ENCODE measurements around the gene DUSP9.
"Not testable (repeated sequence)": the region's sequence is repeated elsewhere in the genome, so short reads cannot be mapped to it uniquely, and the experiment has no call there.

DUSP9 gene

GRCh38 chrX:153646620-153647373 lies at the start of gene DUSP9:
Gene DUSP9 (plus strand): TSS chrX:153647203. CDS start chrX:153647954, 751 bp downstream.
- DNase-seq = no peak

- peak; percentile 11 for DNase-seq
Observed at GRCh38 chrX:153598541-153599191, 48.3 kb upstream of the DUSP9 start, which contains the start of gene CCNQ. Gene CCNQ (minus strand): TSS chrX:153599139. CDS start chrX:153599073, 66 bp downstream.

GRCh38 chrX:153599192-153600031 lies 47.6 kb upstream of the DUSP9 start:
- DNase-seq = peak; percentile 85

GRCh38 chrX:153600032-153600373 lies 47.0 kb upstream of the DUSP9 start:
- peak; percentile 6 for DNase-seq

- no peak for DNase-seq
Observed at GRCh38 chrX:153600921-153601320, 46.1 kb upstream of the DUSP9 start.

GRCh38 chrX:153601511-153602110 lies 45.4 kb upstream of the DUSP9 start:
- no peak for DNase-seq

GRCh38 chrX:153602601-153603000 lies 44.4 kb upstream of the DUSP9 start:
- no peak for DNase-seq

GRCh38 chrX:153603131-153603656 lies 43.8 kb upstream of the DUSP9 start:
- DNase-seq = no peak

- DNase-seq = not testable (repeated sequence)
Observed at GRCh38 chrX:153604666-153605380, 42.2 kb upstream of the DUSP9 start.

- no peak for DNase-seq
Observed at GRCh38 chrX:153606503-153606902, 40.5 kb upstream of the DUSP9 start.

- DNase-seq = no peak
Observed at GRCh38 chrX:153608376-153608775, 38.6 kb upstream of the DUSP9 start.

- DNase-seq = no peak
Observed at GRCh38 chrX:153608806-153609205, 38.2 kb upstream of the DUSP9 start.

- peak; percentile 81 for DNase-seq
Observed at GRCh38 chrX:153609917-153610835, 36.8 kb upstream of the DUSP9 start.

GRCh38 chrX:153610836-153611213 lies 36.2 kb upstream of the DUSP9 start:
- DNase-seq = no peak

GRCh38 chrX:153611298-153612095 lies 35.5 kb upstream of the DUSP9 start:
- DNase-seq = no peak

GRCh38 chrX:153612413-153612812 lies 34.6 kb upstream of the DUSP9 start:
- no peak for DNase-seq

- DNase-seq = no peak
Observed at GRCh38 chrX:153614818-153615217, 32.2 kb upstream of the DUSP9 start.

- no peak for DNase-seq
Observed at GRCh38 chrX:153620576-153620975, 26.4 kb upstream of the DUSP9 start.

GRCh38 chrX:153621949-153622598 lies 24.9 kb upstream of the DUSP9 start:
- no peak for DNase-seq
